Smooth muscle cell (in vitro differentiated cells): Measurements from ENCODE around the gene YIF1B. TPM values are rescaled to one million over a fixed set of nuclear protein-coding genes. Genes with fewer than 3 reads are reported as not detected.

Experiments used
- DNase-seq: peaks from one replicate; lab custom pipeline; 2025; ENCODE audit not compliant: unreplicated experiment; lab: John Stamatoyannopoulos, UW
- H2AFZ ChIP-seq: fragments of 200-600 bp; sonication (generic); 2 replicates; pipeline ENCODE4 v1.6.0; 2016; ENCODE audit warnings: antibody characterized with exemption, low read depth, mild to moderate bottlenecking
- H3F3A ChIP-seq: fragments of 200-600 bp; sonication (generic); 2 replicates; pipeline ENCODE4 v1.6.0; 2017; ENCODE audit warnings: antibody characterized with exemption, low read depth
- H3K27ac ChIP-seq: fragments of 200-600 bp; sonication (generic); 2 replicates; pipeline ENCODE4 v1.5.1; 2016; ENCODE audit warnings: low read depth, mild to moderate bottlenecking
- H3K27me3 ChIP-seq: fragments of 200-600 bp; sonication (generic); 2 replicates; pipeline ENCODE4 v1.6.1; 2016; ENCODE audit warnings: low read depth, mild to moderate bottlenecking
- H3K36me3 ChIP-seq: fragments of 200-600 bp; sonication (generic); 2 replicates; pipeline ENCODE4 v1.5.1; 2016; ENCODE audit warnings: low read depth
- H3K4me1 ChIP-seq: fragments of 200-600 bp; sonication (generic); 2 replicates; pipeline ENCODE4 v1.5.1; 2016; ENCODE audit warnings: low read depth
- H3K4me2 ChIP-seq: fragments of 200-600 bp; sonication (generic); 2 replicates; pipeline ENCODE4 v1.6.0; 2016; ENCODE audit warnings: mild to moderate bottlenecking
- H3K4me3 ChIP-seq: fragments of 200-600 bp; sonication (generic); 2 replicates; pipeline ENCODE4 v1.5.1; 2016; ENCODE audit warnings: mild to moderate bottlenecking
- H3K79me2 ChIP-seq: fragments of 200-600 bp; sonication (generic); 2 replicates; pipeline ENCODE4 v1.6.0; 2016; ENCODE audit warnings: low read depth, mild to moderate bottlenecking
- H3K9ac ChIP-seq: fragments of 200-600 bp; sonication (generic); 2 replicates; pipeline ENCODE4 v1.6.0; 2016; ENCODE audit warnings: low read depth
- H3K9me3 ChIP-seq: fragments of 200-600 bp; sonication (generic); replicated peaks from 2 replicates; pipeline ENCODE4 v1.5.1; 2016; ENCODE audit warnings: low read depth
- H4K20me1 ChIP-seq: fragments of 200-600 bp; sonication (generic); 2 replicates; pipeline ENCODE4 v1.6.0; 2016; ENCODE audit warnings: low read depth
- WGBS: methylation state at CpG from one replicate; pipeline ENCODE4 v1.1.7; 2016; ENCODE audit warnings: low lambda C conversion rate; 5-methylcytosine and 5-hydroxymethylcytosine counted together
- polyA plus RNA-seq: library from polyadenylated mRNA; unstranded; fragments of >200 nt; fragmentation: Nextera tagmentation; extraction: Ambion mirVana; gene quantifications from 2 replicates; pipeline ENCODE4 v1.2.1, GENCODE V29; 2016
- total RNA-seq: library from RNA; depleted of rRNA; stranded (reverse); fragments of >200 nt; gene quantifications from 2 replicates; pipeline ENCODE4 v1.2.3, GENCODE V29; 2014
- TF ChIP-seq, protein P1 (sequence below): fragments of 200-600 bp; sonication (generic); IDR thresholded peaks from 2 replicates; pipeline ENCODE4 v1.5.1; 2017; ENCODE audit warnings: borderline replicate concordance, mild to moderate bottlenecking, antibody characterized with exemption; ENCODE audit not compliant: insufficient read depth, poor library complexity, severe bottlenecking

Gene YIF1B
- total and polyA plus RNA-seq, 2 experiments from 2014 or later = 80.1 to 216 TPM

DNA sequence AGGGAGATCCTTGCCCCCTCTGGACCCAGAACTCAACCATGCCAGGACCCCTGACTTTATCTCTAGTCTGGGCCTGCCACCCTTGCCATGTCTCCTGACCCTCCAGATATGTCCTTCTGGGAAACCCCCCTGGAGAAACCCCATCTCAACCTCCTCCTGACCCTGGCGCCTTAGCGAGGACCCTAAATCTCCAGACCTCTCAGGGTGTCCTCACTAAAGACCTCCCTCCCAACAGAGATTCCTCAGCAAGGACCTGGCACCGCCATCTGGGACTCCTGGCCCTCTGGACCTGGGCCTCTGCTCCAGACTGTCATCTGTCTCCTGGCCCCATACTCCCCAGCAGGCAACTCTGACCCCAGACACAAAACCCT, 5.2 kb upstream of the YIF1B start:
- Histone ChIP-seq H3K27ac (peak overlapping the region; percentile 47), H3K4me3 (no peak overlapping the region)

DNA sequence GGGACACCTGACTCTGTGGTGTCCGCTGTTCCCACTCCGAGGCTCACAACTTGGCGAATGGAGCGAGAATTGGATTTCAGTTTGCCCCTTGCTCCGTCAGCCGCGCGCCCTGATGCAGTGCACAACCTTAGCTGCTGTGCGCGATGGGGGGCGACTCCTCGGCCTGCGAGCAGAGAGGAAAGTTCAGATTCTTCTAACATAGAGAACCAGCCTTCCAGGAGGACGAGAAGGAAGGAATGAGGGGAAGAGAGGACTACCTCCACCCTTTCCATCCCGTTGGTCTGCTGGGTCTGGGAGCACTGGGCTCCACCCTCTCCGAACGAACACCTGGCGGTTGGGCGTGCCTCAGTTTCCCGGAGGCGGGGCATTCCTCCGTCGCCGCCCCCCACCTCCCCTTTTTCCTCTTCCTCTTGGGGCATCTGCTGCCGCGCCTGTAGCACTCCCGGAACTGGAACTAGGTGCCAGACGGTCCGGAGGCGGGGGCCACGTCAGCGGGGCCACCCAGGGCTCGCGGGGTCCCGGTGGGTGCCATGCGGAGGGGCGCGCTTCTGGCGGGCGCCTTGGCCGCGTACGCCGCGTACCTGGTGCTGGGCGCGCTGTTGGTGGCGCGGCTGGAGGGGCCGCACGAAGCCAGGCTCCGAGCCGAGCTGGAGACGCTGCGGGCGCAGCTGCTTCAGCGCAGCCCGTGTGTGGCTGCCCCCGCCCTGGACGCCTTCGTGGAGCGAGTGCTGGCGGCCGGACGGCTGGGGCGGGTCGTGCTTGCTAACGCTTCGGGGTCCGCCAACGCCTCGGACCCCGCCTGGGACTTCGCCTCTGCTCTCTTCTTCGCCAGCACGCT, 3.9 kb upstream of the YIF1B start, which contains the start of gene KCNK6:
Gene KCNK6 (plus strand): TSS at position 425 of the 838 bp plus-strand sequence. CDS start 106 bp downstream, at position 531.
- Histone ChIP-seq H3K9ac (peak within 1 kb of the TSS; percentile 35), H4K20me1 (peaks cover 7% of the 10 kb centered on the region), H3K27ac (peak within 1 kb of the TSS; percentile 47), H3K4me1 (peaks cover 14% of the 10 kb centered on the region), H3K9me3 (no peaks in the 10 kb centered on the region), H3K4me2 (peak within 1 kb of the TSS; percentile 92), H3K27me3 (no peaks in the 10 kb centered on the region), H2AFZ (peak within 1 kb of the TSS; percentile 93), H3K79me2 (peaks cover 2% of the 10 kb centered on the region), H3K36me3 (no peaks in the 10 kb centered on the region), H3K4me3 (peak within 1 kb of the TSS; percentile 59), H3F3A (peaks cover 3% of the 10 kb centered on the region)
- TF ChIP-seq, protein P1, sequence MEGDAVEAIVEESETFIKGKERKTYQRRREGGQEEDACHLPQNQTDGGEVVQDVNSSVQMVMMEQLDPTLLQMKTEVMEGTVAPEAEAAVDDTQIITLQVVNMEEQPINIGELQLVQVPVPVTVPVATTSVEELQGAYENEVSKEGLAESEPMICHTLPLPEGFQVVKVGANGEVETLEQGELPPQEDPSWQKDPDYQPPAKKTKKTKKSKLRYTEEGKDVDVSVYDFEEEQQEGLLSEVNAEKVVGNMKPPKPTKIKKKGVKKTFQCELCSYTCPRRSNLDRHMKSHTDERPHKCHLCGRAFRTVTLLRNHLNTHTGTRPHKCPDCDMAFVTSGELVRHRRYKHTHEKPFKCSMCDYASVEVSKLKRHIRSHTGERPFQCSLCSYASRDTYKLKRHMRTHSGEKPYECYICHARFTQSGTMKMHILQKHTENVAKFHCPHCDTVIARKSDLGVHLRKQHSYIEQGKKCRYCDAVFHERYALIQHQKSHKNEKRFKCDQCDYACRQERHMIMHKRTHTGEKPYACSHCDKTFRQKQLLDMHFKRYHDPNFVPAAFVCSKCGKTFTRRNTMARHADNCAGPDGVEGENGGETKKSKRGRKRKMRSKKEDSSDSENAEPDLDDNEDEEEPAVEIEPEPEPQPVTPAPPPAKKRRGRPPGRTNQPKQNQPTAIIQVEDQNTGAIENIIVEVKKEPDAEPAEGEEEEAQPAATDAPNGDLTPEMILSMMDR = no peak
- no peak for DNase-seq
- WGBS = 4% methylated on average over 75 of the region's 76 CpGs

More for the DNA sequence above, 5.2 kb upstream of the YIF1B start:
- DNase-seq = no peak
- no peaks in the 10 kb centered on the region for H3K27me3 ChIP-seq
- H3K36me3 ChIP-seq = no peaks in the 10 kb centered on the region
- H4K20me1 ChIP-seq = peaks cover 7% of the 10 kb centered on the region
- H3F3A ChIP-seq = peaks cover 3% of the 10 kb centered on the region
- TF ChIP-seq, protein P1 = no peak
- peaks cover 14% of the 10 kb centered on the region for H3K4me1 ChIP-seq
- no peaks in the 10 kb centered on the region for H3K79me2 ChIP-seq
- no peak overlapping the region for H2AFZ ChIP-seq
- H3K9ac ChIP-seq = no peak overlapping the region
- peak overlapping the region; percentile 92 for H3K4me2 ChIP-seq
- WGBS = 98% methylated on average over 3 of the region's 3 CpGs
- no peaks in the 10 kb centered on the region for H3K9me3 ChIP-seq

DNA sequence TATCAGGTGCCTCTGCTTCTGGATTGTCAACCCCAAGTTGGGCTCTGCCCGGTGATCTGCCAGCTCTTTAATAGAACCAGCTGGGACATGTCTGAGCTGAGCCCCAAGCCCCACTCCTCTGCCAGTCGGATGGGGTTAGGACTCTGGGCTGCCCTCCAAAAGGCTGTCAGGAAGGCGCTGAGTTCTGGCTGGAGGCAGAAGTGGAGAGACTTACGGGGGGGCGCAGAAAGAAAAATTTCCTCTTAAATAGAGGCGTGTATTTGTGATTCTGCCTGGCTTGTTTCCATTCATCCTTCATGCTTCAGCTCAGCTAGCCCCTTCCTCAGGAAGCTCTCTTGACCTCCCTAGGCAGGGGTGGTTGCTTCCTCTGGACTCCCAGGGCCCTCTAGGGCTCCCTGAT, 2.9 kb upstream of the YIF1B start:
- no peak for DNase-seq
- Histone ChIP-seq H3F3A (peaks cover 3% of the 10 kb centered on the region), H3K4me2 (no peak overlapping the region), H2AFZ (no peak overlapping the region), H3K27me3 (no peaks in the 10 kb centered on the region), H3K36me3 (no peaks in the 10 kb centered on the region), H3K9ac (no peak overlapping the region), H3K79me2 (peaks cover 3% of the 10 kb centered on the region), H3K9me3 (no peaks in the 10 kb centered on the region), H4K20me1 (peaks cover 7% of the 10 kb centered on the region), H3K4me3 (no peak overlapping the region), H3K27ac (no peak overlapping the region), H3K4me1 (peaks cover 14% of the 10 kb centered on the region)
- 94% methylated on average over 6 of the region's 6 CpGs for WGBS
- TF ChIP-seq, protein P1 = no peak

DNA sequence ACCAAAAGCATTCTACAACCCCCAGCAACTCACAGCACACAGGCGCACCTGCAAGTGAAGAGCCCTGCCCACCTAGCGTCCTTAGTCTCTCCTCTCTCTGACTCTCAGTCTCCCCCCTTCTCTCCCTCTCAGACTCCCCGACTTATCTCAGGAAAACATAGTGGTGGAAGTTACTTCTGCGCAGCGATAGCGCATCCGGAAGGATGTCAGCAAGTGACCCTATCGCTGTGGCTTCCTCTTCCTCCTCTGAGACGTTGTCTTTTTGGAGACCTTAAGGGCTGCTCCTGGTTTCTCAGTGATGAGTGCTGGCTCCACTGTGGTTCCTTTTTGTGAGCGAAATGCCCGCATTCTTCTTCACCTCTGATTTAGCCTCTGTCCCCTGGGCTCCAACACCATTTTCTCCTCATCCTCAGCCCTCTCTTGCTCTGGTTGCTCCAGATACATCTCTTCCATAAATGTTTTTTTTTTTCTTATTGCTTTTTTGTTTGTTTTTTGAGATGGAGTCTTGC, 1.4 kb upstream of the YIF1B start:
- WGBS = 90% methylated on average over 11 of the region's 11 CpGs
- H3K79me2 ChIP-seq = peaks cover 6% of the 10 kb centered on the region
- TF ChIP-seq, protein P1 = no peak

More for the DNA sequence above, 1.4 kb upstream of the YIF1B start:
- Histone ChIP-seq H3K27ac (no peak overlapping the region), H3K9me3 (no peaks in the 10 kb centered on the region), H3F3A (peaks cover 3% of the 10 kb centered on the region), H3K4me2 (no peak overlapping the region), H4K20me1 (peaks cover 5% of the 10 kb centered on the region), H3K9ac (no peak overlapping the region), H3K36me3 (no peaks in the 10 kb centered on the region), H3K4me3 (no peak overlapping the region), H2AFZ (no peak overlapping the region), H3K27me3 (no peaks in the 10 kb centered on the region), H3K4me1 (peaks cover 14% of the 10 kb centered on the region)
- DNase-seq = no peak
